Thyroid gland (tissue), 4 donors: ENCODE data around the gene DISC1. TPM values are rescaled to one million over a fixed set of nuclear protein-coding genes. Genes with fewer than 3 reads are reported as not detected.

Experiments
- DNase-seq, 2 donors: peaks; one replicate each; pipeline ENCODE4 v3.0.0-alpha.2; 2019
- H3K27ac ChIP-seq, 3 donors: fragments of 200-600 bp; sonication (generic); 1 replicate in 2 of 3; 2 replicates in 1 of 3; pipeline ENCODE4 v1.5.1; 2016 to 2019; ENCODE audit warnings: mild to moderate bottlenecking in 1 of 3, moderate library complexity in 1 of 3
- H3K27me3 ChIP-seq: fragments of 200-600 bp; sonication (generic); one replicate; pipeline ENCODE4 v1.5.1; 2019
- H3K36me3 ChIP-seq, 2 donors: fragments of 200-600 bp; sonication (generic); one replicate each; pipeline ENCODE4 v1.5.1; 2016 to 2019
- H3K4me1 ChIP-seq, 2 donors: fragments of 200-600 bp; sonication (generic); one replicate each; pipeline ENCODE4 v1.5.1; 2017 to 2019
- H3K4me3 ChIP-seq, 3 donors: fragments of 200-600 bp; sonication (generic); replicated peaks in 1 of 3; 1 replicate in 2 of 3; 2 replicates in 1 of 3; pipeline ENCODE4 v1.5.1; 2016; ENCODE audit warnings: mild to moderate bottlenecking in 1 of 3
- H3K9me3 ChIP-seq: fragments of 200-600 bp; sonication (generic); one replicate; pipeline ENCODE4 v1.5.1; 2017
- CTCF ChIP-seq, 6 experiments: fragments of 200-600 bp in 3 of 6; fragments of 450-650 bp in 3 of 6; sonication (generic) in 3 of 6; IDR thresholded peaks; one replicate each; pipeline ENCODE4 v1.5.1; 2016 to 2019; ENCODE audit warnings: antibody characterized with exemption in 6 of 6, mild to moderate bottlenecking in 2 of 6, inconsistent platforms in 1 of 6, moderate library complexity in 1 of 6
- POLR2A ChIP-seq, 2 donors: fragments of 450-650 bp; IDR thresholded peaks; one replicate each; pipeline ENCODE4 v1.6.1; 2017; ENCODE audit warnings: antibody characterized with exemption in 2 of 2, mild to moderate bottlenecking in 2 of 2, moderate library complexity in 1 of 2
- WGBS, 2 donors: methylation state at CpG; one replicate each; pipeline ENCODE4 v1.1.5; 2017; 5-methylcytosine and 5-hydroxymethylcytosine counted together
- intact Hi-C: fragments of 100-400 bp; cut with DNase I; formaldehyde crosslinking; loops from one replicate; pipeline ENCODE4 v1.15.1; 2023
- total RNA-seq, 4 donors: library from RNA; depleted of rRNA; stranded (reverse); fragments of >200 nt; gene quantifications; one replicate each; pipeline ENCODE4 v1.2.3, GENCODE V29; 2016

The DISC1 gene
- total RNA-seq, 4 donors from 2014 or later = 6.9 to 17.7 (median 9.8) TPM

- DNase-seq = no peak
- WGBS, 2 donors = 86 to 91% methylated on average over 3 of the region's 3 CpGs
- TF ChIP-seq CTCF (IDR thresholded peaks at IDR 0.05) = no peak
- TF ChIP-seq POLR2A (IDR thresholded peaks at IDR 0.05) = no peak
These were observed 90.3 kb downstream of the DISC1 start for GRCh38 chr1:231716879-231717278.

GRCh38 chr1:231719485-231720183 is 93.0 kb downstream of the DISC1 start:
- 94 to 95% methylated on average over 7 of the region's 7 CpGs for WGBS, 2 donors
- TF ChIP-seq CTCF (IDR thresholded peaks at IDR 0.05) = no peak
- no peak for TF ChIP-seq POLR2A (IDR thresholded peaks at IDR 0.05)
- H3K9me3 ChIP-seq = no peaks in the 10 kb centered on the region
- intact Hi-C loops = no loop called here
- DNase-seq = no peak
- no peaks in the 10 kb centered on the region for H3K36me3 ChIP-seq
- no peaks in the 10 kb centered on the region for H3K27me3 ChIP-seq
- no peak overlapping the region for H3K27ac ChIP-seq
- no peak overlapping the region for H3K4me3 ChIP-seq
- no peaks in the 10 kb centered on the region for H3K4me1 ChIP-seq

More at GRCh38 chr1:231716879-231717278, 90.3 kb downstream of the DISC1 start:
- intact Hi-C loops = no loop called here
- H3K36me3 ChIP-seq = no peaks in the 10 kb centered on the region
- no peaks in the 10 kb centered on the region for H3K9me3 ChIP-seq
- H3K27me3 ChIP-seq = no peaks in the 10 kb centered on the region
- no peaks in the 10 kb centered on the region for H3K4me1 ChIP-seq
- no peak overlapping the region for H3K27ac ChIP-seq
- no peak overlapping the region for H3K4me3 ChIP-seq

- Histone ChIP-seq H3K27me3 (no peaks in the 10 kb centered on the region), H3K27ac (no peak overlapping the region), H3K9me3 (no peaks in the 10 kb centered on the region), H3K4me1 (no peaks in the 10 kb centered on the region), H3K4me3 (no peak overlapping the region), H3K36me3 (no peaks in the 10 kb centered on the region)
- no peak for DNase-seq
- TF ChIP-seq POLR2A (IDR thresholded peaks at IDR 0.05) (no peak), CTCF (IDR thresholded peaks at IDR 0.05) (no peak)
- intact Hi-C loops = no loop called here
- WGBS, 2 donors = 90 to 93% methylated on average over 5 of the region's 5 CpGs
These were observed 94.2 kb downstream of the DISC1 start for GRCh38 chr1:231720652-231721325.

GRCh38 chr1:231721436-231721835 is 94.8 kb downstream of the DISC1 start:
- intact Hi-C loops = no loop called here
- H3K27ac ChIP-seq = no peak overlapping the region
- H3K36me3 ChIP-seq = no peaks in the 10 kb centered on the region
- no peaks in the 10 kb centered on the region for H3K4me1 ChIP-seq
- no peaks in the 10 kb centered on the region for H3K9me3 ChIP-seq
- TF ChIP-seq POLR2A (IDR thresholded peaks at IDR 0.05) = no peak
- TF ChIP-seq CTCF (IDR thresholded peaks at IDR 0.05) = no peak
- H3K4me3 ChIP-seq = no peak overlapping the region
- no peaks in the 10 kb centered on the region for H3K27me3 ChIP-seq
- no peak for DNase-seq

GRCh38 chr1:231722356-231722755 is 95.8 kb downstream of the DISC1 start:
- DNase-seq = no peak
- no peak overlapping the region for H3K4me3 ChIP-seq
- H3K27ac ChIP-seq = no peak overlapping the region
- H3K9me3 ChIP-seq = no peaks in the 10 kb centered on the region
- intact Hi-C loops = no loop called here
- no peaks in the 10 kb centered on the region for H3K27me3 ChIP-seq
- no peaks in the 10 kb centered on the region for H3K36me3 ChIP-seq
- TF ChIP-seq POLR2A (IDR thresholded peaks at IDR 0.05) = no peak
- no peak for TF ChIP-seq CTCF (IDR thresholded peaks at IDR 0.05)
- WGBS, 2 donors = 88 to 90% methylated on average over 6 of the region's 6 CpGs
- no peaks in the 10 kb centered on the region for H3K4me1 ChIP-seq
